Stimulated activated CD4-positive, alpha-beta T cell treated with anti-CD3 and anti-CD28 coated beads, TNF-alpha, amount 100 ng/mL, for 4 hours (primary cell): Measurements from ENCODE around the gene SBK2.

Experiments
- DNase-seq, 3 experiments: peaks; one replicate each; pipeline ENCODE4 v3.0.0-alpha.2; 2020; ENCODE audit warnings: low read depth in 3 of 3

SBK2 gene

DNA sequence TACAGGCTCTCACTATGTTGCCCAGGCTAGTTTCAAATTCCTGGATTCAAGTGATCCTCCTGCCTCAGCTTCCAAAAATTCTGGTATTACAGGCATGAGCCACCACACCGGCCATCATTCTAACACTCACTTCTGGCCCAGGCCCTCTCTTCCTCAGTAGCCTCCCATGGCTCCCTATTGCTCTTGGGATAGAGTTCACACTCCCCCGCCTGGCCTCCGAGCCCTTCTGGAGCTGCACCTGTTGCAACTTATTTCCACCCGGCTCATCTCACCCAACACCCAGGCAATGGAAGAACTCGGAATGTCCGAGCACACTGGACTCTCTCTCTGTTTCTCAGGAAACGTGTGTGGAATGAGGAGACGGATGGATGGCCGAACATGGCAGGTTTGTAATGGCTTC, 17.4 kb upstream of the SBK2 start:
- DNase-seq = no peak

DNA sequence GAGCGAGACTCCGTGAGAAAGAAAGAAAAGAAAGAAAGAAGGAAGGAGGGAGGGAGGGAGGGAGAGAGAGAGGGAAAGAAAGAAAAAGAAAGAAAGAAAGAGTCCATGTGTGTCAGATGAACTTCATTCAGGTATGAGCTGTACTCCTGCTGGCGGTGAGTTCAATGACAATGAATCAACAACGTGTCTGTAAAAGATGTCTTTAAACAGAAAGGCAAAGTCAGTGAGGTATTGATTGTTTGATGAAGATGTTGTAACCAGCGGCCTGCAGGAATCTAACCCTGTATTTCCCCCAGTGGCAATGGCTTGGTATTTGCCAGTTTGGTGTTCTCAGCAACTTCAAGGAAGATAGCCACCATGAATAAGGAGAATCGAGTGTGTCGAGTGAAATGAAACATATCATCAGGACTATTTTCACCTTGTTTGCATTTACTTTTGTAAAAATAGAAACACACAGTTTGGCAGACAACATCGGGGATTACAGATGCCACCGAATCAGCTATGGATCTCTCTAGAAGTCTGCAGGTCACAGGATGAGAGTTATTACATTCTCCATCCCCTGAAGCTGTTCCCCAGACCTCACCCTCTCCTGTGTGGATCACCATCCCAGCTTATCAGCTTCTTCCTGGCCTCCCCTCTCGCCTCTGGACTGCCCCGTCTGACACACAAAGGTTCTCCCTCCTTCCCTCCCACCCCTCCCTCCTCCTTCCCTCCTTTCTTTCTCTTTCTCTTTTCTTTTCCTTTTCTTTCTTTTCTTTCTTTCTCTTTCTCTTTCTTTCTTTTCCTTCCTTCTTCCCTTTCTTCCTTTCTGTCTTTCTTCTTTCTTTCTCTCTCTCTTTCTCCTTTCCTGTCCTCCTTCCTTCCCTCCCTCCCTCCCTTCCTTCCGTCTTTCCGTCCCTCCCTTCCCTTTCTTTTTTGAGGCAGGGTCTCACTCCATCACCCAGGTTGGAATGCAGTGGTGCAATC, 16.6 kb upstream of the SBK2 start:
- DNase-seq = no peak

DNA sequence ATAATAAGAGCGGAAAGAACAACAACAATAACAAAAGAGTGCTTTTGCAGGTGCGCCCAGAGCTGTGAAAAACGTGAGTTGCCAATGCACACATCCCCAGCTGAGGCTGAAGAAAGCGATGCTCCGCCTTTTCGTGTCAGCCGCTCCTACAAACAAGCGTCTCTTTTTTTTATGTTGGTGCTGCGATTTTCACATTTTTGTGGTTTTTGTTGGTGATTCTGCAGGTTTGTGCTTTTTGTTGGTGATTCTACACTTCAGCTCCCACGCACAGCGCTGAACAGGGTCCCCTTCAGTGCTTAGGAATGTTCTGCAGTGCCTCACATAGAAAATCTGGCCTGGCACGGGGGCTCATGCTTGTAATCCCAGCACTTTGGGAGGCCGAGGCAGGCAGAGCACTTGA, 15.7 kb upstream of the SBK2 start:
- DNase-seq = no peak

DNA sequence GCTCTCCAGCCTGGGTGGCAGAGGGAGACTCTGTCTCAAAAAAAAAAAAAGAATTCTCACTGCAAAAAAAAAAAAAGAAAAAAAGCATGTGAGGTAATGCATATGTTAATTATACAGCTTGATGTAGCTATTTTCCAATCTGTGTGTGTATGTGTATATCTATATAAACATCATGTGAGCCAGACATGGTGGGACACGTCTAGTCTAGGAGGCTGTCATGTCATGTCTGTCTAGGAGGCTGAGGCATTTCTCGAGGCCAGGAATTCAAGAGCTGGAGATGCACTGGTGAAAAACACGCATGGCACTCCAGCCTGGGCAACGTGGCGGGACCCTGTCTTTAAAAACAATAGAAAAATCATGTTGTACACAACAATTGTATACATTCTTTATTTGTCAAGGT, 15.3 kb upstream of the SBK2 start:
- DNase-seq = no peak

DNA sequence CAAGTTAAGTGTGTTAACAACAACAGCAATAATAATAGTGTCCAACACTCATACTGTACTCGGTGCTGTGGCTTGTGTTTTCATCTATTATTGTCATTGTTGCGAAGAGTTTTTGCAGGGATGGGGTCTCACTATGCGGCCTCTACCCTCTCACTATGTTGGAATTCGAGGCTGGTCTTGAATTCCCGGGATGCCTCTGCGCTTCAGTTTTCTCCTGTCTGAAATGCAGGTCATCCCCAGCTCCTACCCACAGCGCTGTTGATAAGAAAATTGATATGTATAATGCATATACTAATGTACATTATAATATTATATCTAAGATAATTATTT, 13.4 kb upstream of the SBK2 start:
- no peak for DNase-seq

DNA sequence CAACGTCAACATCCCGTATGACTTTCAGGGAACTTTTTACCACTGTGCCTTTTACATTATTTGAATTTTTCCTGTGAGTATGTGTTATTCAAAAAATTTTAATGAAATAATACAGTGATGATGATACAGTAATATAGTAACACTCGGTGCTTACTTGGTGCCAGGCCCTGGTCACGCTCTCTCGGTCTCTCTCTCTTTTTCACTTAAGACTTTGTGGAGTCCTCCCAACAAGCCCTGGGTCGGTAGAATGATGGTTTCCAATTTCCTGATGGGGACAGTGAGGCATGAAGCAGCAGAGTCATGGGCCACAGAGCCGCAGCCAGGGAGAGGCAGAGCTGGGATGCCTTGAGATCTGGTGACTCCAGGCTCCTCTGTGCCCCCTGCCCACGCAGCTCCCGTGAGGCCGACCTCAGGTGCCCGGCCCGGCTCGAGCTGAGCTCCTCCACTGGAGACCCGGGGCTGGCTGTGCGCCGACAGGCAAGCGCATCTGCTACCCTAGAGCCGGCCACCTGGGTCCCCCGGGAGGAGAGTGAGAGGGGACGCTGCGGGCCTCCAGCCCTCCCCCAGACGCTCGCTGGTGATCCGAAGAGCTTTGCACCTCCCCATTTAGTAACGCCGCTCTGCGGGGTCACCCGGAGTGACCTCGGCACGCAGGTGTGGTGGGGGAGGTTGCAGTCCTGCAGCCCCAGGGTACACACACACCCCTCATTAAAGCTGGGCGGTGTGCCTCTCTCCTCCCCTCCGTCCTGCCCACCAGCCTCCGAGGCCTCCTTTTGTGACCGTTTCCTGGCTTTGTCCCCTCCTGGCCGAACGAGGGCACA, 12.8 kb upstream of the SBK2 start:
- DNase-seq = no peak

DNA sequence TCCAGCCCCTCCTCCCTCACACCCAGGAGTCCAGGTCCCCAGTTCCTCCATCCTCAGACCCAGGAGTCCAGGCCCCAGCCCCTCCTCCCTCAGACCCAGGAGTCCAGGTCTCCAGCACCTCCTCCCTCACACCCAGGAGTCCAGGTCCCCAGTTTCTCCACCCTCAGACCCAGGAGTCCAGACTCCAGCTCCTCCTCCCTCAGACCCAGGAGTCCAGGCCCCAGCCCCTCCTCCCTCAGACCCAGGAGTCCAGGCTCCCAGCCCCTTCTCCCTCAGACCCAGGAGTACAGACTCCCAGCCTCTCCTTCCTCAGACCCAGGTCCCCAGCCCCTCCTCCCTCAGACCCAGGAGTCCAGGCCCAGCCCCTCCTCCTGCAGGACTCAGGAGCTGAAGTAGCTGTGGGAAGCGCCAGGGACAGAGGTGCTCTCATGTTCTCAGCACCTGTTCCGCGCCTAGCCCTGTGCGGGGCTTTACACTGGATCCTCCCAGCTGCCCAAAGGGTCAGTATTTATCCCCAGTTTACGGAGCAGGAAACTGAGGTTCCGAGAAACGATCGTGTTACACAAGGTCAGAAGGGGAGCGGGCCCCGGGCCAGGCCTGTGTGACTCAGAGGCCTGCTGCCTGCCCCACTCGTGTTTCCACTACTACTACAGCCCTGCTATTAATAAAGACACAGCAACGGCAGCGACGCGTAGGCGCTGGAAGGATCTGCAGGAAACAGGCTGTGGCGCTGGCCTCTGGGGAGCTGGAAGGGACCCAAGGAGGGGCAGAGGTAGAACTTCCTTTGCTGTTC, 10.1 kb upstream of the SBK2 start:
- no peak for DNase-seq

DNA sequence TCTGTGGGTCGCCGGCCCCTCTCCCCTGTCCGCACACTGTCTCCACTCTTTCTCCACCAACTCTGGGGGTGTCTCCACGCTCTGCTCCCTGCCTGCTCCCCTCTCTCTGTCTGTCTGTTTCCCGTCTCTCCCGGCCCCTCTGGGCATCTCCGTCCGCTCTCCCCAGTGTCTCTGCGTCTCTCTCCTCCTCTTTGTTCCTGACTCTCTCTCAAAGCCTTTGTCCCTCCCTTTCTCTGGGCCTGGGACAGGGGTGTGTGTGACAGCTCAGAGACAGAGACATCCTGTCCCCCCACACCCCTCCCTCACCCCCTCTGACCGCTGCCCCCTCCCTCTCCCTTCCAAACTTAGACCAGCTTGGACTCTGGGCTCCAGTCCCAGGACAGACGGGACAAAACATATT, 9.1 kb upstream of the SBK2 start:
- DNase-seq = no peak

DNA sequence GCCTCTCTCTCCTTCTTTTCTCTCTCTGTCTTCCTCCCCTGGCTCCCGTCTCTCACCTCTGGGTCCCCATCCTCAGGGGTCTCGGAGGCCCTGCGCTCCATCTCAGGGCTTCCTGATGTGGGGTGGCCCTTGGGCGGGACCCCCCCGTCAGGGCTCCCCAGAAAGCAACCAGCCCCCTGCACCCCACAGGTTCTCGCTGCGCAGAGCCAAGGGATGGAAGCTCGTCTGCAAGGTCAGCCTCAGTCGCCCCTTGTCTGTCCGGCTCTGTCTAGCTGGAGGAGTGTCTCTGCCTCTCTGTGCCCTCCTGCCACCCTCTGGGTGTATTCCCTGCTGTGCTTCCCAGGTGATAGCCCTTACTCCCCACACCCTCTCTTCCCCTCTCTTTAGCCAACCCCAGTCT, 8.5 kb upstream of the SBK2 start, which contains the start of gene SBK3:
Gene SBK3, minus strand, starts transcription at position 101 of the 400 bp plus-strand sequence. Its CDS starts 0 bp downstream, at position 101.
- no peak for DNase-seq

DNA sequence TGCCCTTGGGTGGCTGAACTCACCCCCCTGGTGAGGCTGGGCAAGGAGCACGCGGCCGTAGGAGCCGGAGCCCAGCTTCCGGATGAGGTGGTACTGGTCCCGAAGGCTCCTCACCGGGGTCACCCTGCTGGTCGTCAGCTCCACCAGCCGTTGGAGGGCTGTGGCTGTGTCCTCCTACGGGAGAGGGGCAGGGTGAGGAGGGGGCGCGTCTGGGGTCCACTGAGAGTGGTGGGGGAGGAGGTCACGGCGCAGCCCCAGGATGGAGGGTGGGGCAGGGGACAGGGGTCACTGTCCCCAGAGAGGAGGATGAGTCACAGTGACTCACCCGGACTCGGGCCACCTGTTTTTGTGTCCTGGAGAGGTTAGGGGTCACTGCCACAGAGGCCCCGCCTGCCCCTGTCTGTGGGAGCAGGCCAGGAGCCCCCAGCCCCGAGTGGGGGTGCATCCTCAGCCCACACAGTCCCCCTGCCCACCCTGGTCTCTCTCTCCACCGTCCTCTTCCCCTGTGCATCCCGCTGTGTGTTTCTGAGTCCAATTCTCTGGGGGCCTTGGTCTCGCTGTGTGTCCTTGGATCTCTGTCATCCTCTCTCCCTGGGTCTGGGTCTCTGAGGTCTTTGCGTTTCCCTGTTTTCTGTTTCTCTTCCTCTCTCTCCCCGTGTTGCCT, 8.0 kb upstream of the SBK2 start:
- no peak for DNase-seq

DNA sequence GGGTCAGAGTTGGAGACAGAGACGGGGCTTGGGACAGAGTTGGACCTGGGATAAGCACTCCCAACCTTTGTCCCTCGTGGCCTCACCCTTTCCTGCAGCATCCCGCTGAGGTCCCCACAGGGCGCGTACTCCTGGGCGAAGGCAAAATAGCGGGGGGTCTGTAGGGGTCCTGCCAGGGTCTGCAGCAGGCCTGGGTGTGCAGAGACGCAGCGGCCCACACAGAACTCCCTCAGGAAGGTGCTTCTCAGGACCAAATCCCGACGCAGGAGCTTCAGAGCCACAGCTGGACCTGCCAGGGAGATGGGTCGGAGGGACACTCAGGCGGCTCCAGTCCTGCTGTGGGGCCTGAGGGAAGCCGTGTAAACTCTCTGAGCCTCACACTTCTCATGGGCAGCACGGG, 7.1 kb upstream of the SBK2 start:
- DNase-seq = no peak

DNA sequence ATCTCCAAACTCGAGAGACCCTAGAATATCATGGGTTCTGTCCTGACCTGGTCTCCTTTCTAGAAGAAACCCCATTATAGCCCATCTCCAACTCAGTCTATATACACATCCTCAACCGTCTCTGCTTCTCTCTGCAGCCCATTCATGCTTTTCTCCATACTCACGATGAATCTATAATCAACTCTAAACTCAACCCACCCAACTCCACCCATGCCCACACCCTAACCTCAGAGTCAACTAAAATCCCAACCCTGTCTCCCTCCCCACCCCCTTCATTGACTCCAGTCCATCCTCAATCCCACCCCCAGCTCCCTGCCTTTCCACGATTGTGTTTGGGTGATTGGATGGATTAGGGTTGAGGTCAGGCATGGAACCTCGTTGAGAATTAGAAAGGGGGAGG, 6.6 kb upstream of the SBK2 start:
- DNase-seq = no peak

DNA sequence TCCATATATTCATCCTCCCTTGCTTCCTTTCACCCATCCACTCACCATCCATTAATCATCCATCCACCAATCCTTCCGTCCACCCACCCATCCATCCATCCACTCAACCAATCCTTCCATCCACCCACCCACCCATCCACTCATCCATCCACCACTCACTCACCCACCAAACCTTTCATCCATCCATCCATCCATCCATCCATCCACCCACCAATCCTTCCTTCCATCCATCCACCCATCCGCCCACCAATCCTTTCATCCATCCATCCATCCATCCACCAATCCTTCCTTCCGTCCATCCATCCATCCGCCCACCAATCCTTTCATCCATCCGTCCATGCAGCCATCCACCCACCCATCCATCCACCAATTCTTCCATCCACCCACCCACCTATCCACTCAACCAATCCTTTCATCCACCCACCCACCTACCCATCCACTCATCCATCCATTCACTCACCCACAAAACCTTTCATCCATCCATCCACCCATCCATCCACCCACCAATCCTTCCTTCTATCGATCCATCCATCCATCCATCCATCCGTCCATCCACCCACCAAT, 5.4 kb upstream of the SBK2 start:
- no peak for DNase-seq

DNA sequence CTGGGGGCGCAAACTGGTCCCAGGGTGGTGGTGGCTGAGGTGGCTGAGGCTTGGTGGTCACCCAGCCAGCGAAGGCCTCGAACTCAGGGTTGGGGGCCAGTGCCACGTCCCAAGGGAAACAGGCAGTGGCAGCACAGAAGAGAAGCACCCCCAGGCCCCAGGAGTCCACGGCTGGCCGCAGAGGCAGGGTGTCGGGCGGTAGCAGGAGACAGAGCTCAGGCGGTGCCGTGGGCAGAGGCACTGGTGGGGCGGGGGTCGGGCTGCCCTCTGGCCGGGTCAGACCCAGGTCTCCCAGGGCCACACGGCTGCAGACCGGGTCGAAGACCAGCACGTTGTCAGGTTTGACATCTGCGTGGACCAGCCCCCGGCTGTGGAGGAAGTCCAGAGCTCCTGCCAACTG, 4.2 kb upstream of the SBK2 start:
- DNase-seq = no peak

DNA sequence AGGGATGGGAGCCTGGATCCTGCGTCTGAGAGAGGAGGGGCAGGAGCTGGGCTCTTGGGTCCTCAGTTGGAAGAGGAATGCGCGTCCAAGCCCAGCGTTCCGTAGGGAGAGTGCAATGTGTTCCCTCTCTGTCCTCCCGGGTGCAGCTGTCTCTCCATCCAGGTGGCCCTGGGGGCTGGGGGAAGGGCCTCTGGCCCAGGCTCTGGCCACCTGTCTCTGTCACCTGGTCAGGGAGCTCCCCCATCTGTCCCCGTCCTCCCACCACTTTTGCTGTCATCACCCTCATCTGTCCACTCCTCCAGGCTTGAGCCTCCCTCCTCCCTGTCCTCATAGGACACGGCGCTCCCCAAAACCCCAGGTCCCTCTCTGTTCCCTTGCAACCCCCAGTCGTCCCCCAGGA, 3.7 kb upstream of the SBK2 start:
- no peak for DNase-seq

DNA sequence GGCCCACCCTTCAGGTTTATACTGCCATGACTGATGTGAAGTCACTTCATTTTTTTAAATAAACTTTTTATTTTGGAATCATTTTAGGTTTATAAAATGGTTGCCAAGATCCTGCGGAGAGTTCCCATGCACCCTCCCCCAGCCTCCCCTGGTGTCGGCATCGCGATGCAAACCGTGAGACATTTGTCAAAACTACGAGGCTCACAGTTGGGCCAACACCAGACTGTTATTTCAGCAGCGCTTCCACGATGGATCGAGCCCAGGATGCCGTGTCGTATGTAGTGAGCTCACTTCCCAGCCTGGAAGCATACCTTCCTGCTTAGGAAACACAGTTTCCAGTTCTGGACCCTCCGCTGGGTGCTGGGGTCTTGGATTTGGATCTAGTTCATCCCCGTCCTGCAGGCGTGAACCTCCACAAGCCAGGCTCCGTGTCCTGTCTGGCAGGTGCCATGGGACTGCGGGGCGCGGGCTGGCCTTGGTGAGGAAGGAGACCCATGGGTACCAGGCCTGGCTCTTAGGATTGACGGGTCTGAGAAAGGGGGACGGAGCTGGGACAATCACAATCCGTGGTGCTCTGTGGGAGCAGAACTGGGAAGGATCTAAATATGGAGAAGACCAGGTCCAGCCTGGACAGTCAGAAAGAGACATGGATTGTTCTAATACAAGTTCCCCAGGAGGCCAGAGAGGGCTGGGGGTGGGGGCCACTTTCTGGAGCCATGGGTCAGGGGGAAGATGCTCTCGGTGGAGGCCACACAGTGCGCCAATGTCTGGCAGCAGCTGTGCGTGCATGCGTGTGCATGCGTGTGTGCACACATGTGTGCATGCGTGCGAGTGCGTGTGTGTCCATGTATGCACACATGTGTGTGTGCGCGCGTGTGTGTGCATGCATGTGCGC, 2.4 kb upstream of the SBK2 start:
- no peak for DNase-seq

DNA sequence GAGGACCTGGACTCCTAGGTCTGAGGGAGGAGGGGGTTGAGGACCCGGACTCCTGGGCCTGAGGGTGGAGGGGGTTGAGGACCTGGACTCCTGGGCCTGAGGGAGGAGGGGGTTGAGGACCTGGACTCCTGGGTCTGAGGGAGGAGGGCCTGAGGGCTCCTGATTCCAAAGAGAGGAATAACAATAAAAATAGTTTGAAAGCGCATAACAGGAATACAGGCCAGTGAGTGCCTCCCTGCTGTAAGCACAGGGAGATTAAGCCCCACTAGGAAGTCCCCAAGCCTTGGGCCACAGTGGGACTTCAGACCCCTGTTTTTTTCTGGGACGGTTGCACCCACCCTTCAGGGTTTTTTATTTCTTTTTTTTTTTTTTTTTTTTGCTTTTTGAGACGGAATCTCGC, 1.2 kb upstream of the SBK2 start:
- no peak for DNase-seq

DNA sequence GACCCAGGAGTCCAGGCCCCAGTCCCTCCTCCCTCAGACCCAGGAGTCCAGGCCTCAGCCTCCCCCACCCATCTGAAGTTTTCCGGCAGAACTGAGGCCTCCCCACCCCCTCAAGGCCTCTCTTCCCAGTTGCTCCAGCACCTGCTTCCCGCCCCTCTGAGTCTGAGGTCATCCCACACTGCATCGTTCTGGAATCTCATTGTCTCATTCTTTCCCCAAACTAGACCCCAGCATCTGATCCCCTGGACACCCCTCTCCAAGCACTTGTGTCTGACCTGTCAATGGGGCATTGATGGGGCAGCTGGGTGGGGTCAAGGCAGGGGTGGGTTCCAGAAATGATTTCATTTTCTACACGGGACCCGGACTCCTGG, 793 bp upstream of the SBK2 start:
- no peak for DNase-seq

DNA sequence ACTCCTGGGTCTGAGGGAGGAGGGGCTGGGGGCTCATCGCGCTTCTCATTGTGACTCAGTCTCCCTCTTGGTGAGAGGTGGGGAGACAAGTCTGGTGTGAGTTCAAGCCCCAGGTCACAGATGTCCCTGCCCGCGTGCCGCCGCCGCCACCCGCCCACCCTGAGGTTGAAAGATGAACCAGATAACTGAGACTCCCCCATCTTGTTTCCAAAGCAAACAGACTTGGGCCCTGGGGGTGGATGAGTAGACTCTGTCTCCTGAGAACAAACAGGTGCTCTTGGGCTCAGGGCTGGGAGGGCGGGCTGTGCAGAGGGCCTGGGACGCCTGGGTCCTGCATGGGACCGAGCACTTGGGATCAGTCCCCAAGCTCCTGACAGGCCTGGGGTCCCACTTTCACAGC, 567 bp downstream of the SBK2 start:
- no peak for DNase-seq

DNA sequence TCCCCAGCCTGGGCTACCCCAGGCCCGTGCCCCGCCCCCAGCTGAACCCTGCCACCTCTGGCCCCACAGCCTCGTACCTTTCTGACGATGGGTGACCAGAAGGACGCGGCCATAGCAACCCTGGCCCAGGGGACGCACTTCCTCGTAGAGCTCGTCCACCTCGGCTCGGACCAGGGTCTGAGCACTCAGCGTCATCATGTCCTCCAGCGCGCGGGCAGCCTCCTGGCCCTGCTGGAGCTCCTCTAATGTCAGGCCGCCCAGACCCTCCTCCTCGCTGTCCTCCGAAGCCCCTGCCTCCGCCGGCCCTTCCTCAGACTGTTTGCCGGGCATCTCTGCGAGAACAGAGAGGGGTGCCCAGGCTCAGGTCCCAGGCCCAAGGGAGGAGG, 975 bp downstream of the SBK2 start:
- no peak for DNase-seq
